ENCODE measurements around the gene FAM210B. TPM values are rescaled to one million over a fixed set of nuclear protein-coding genes. Genes with fewer than 3 reads are reported as not detected.

The FAM210B gene
- total and polyA plus RNA-seq, 10 of the 15 experiments (the other 5 are each of a cell fraction or from before 2014, with no cell fraction given): 0.13 to 1.4 (median 0.68) TPM

- H3K27ac ChIP-seq (ENCODE audit: control insufficient read depth, insufficient read depth): no peak overlapping the region
- no TSS peak for BruUV-seq (replicated peaks)
- DNase-seq (ENCODE audit: low read depth, low spot score) (no peak), FAIRE-seq (no peak), ATAC-seq (no peak)
- no peaks in the 10 kb centered on the region for H3K79me2 ChIP-seq (ENCODE audit: control insufficient read depth, insufficient read depth, low read length)
- TF ChIP-seq ZNF687 (IDR thresholded peaks at IDR 0.05): no peak
- TF ChIP-seq ZNF592 (IDR thresholded peaks at IDR 0.05): no peak
- TF ChIP-seq ATF3 (IDR thresholded peaks at IDR 0.05; ENCODE audit: borderline replicate concordance, extremely low read depth, low read depth, low read length): no peak
- TF ChIP-seq IRF5 (IDR thresholded peaks at IDR 0.05; ENCODE audit: borderline replicate concordance): no peak
- TF ChIP-seq ZNF24 (IDR thresholded peaks at IDR 0.05): no peak
- H3K36me3 ChIP-seq (ENCODE audit: control insufficient read depth in 2 of 2, insufficient read depth in 2 of 2, low read length in 1 of 2): 0 out of 4 replicates have a peak, but pooled peaks cover 0 to under 1% of the 10 kb centered on the region in 2 experiments
- no peaks in the 10 kb centered on the region for H3K27me3 ChIP-seq (replicated peaks in 1 of 2; ENCODE audit: control insufficient read depth in 2 of 2, insufficient read depth in 2 of 2, low read length in 1 of 2)
- ChIA-PET POLR2A (interaction anchor here (0.6 to 0.7 kb wide), 3 partner anchors 24 to 30 kb away, joined by 3 to 6 read pairs (median 4); no protein-coding TSS in a partner anchor), CTCF (interaction anchor here (0.6 to 2.1 kb wide), 8 partner anchors 11 to 137 kb away, joined by 3 to 13 read pairs (median 3); no protein-coding TSS in a partner anchor), RAD21 (ENCODE audit: unreplicated experiment) (interaction anchor here (0.7 to 1.7 kb wide), 4 partner anchors 13 to 64 kb away, joined by 3 to 8 read pairs (median 4); partner anchors contain the start of genes AURKA and CSTF1), SMC1A (ENCODE audit: uncharacterized antibody, unreplicated experiment) (interaction anchor here (0.6 to 1.4 kb wide), 7 partner anchors 12 to 1857 kb away, joined by 3 to 6 read pairs (median 3); no protein-coding TSS in a partner anchor)
- no peak overlapping the region for H3K4me2 ChIP-seq (ENCODE audit: control insufficient read depth, insufficient read depth)
- H2AFZ ChIP-seq (ENCODE audit: control insufficient read depth, low read depth, low read length): no peak overlapping the region
- H3K4me3 ChIP-seq: no peak overlapping the region
- no peak overlapping the region for H3K9ac ChIP-seq (ENCODE audit: control insufficient read depth, insufficient read depth, low read length)
- no peaks in the 10 kb centered on the region for H4K20me1 ChIP-seq (ENCODE audit: control insufficient read depth, insufficient read depth)
- intact Hi-C loops (cut with micrococcal nuclease; ENCODE audit: unreplicated experiment): no loop called here
- in situ Hi-C loops (cut with MboI): no loop called here
- H3K9me3 ChIP-seq (replicated peaks; ENCODE audit: control insufficient read depth, insufficient read depth, low read length): no peaks in the 10 kb centered on the region
- H3K4me1 ChIP-seq (ENCODE audit: control insufficient read depth, insufficient read depth, low read length): peaks cover 6% of the 10 kb centered on the region; the same call in 1 of the 2 replicates
- 86% methylated on average over 3 of the region's 3 CpGs for WGBS (ENCODE audit: insufficient coverage, insufficient replicate concordance, low lambda C conversion rate, missing lambda C conversion rate)
These were observed 54.2 kb downstream of the FAM210B start for GRCh38 chr20:56412949-56413348.
